ENCODE results near the gene DEFB127. TPM values are rescaled to one million over a fixed set of nuclear protein-coding genes. Genes with fewer than 3 reads are reported as not detected.
"Not testable (repeated sequence)": the region's sequence is repeated elsewhere in the genome, so short reads cannot be mapped to it uniquely, and the experiment has no call there.

Gene DEFB127, protein sequence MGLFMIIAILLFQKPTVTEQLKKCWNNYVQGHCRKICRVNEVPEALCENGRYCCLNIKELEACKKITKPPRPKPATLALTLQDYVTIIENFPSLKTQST
- total RNA-seq (2014; rRNA removed; shearing (Covaris generic)) (not detected in 2 replicates), polyA plus RNA-seq (2016; fragmentation: Nextera tagmentation; extraction: Ambion mirVana) (not detected in 2 replicates)

GRCh38 chr20:157154-157553, at the start of gene DEFB127:
TSS of gene DEFB127 (plus strand) at chr20:157454. CDS start at chr20:157545, 91 bp downstream.
- H4K20me1 ChIP-seq (ENCODE audit: insufficient read depth) = no peaks in the 10 kb centered on the region
- in situ Hi-C loops (cut with MboI) = no loop called here
- H3K4me3 ChIP-seq = no peak within 1 kb of the TSS
- H3K4me2 ChIP-seq (ENCODE audit: unreplicated experiment) = no peak within 1 kb of the TSS
- no peak within 1 kb of the TSS for H3K27ac ChIP-seq
- no peaks in the 10 kb centered on the region for H3K79me2 ChIP-seq (ENCODE audit: insufficient read depth)
- H3K27me3 ChIP-seq (replicated peaks; ENCODE audit: insufficient read depth) = no peaks in the 10 kb centered on the region; the same call in 1 of the 2 replicates
- DNase-seq = no peak
- no peak for TF ChIP-seq EZH2 (IDR thresholded peaks at IDR 0.05; ENCODE audit: insufficient read depth, poor library complexity, severe bottlenecking)
- no peak for TF ChIP-seq EZH2phosphoT487 (IDR thresholded peaks at IDR 0.05; ENCODE audit: insufficient read depth, low read depth)
- no peak within 1 kb of the TSS for H2AFZ ChIP-seq
- no peaks in the 10 kb centered on the region for H3K9me3 ChIP-seq (ENCODE audit: low read depth)
- H3K4me1 ChIP-seq (ENCODE audit: insufficient read depth) = no peaks in the 10 kb centered on the region
- no peaks in the 10 kb centered on the region for H3K36me3 ChIP-seq (ENCODE audit: low read depth)
- no peaks in the 10 kb centered on the region for H3K9me2 ChIP-seq (ENCODE audit: insufficient read depth)
- H3K9ac ChIP-seq = no peak within 1 kb of the TSS
- WGBS, 2 experiments (ENCODE audit: low coverage in 1 of 2, low lambda C conversion rate in 2 of 2, missing lambda C conversion rate in 2 of 2) = 51 to 56% methylated on average over 5 of the region's 5 CpGs
- no peaks in the 10 kb centered on the region for H3F3A ChIP-seq (ENCODE audit: insufficient read depth)

GRCh38 chr20:112396-112795, 44.9 kb upstream of the DEFB127 start:
- Histone ChIP-seq H3K9ac (no peak overlapping the region), H3K27ac (no peak overlapping the region), H3K9me2 (ENCODE audit: insufficient read depth) (no peaks in the 10 kb centered on the region), H3K4me3 (no peak overlapping the region), H3K79me2 (ENCODE audit: insufficient read depth) (no peaks in the 10 kb centered on the region), H2AFZ (no peak overlapping the region), H3K4me2 (ENCODE audit: unreplicated experiment) (no peak overlapping the region), H3K36me3 (ENCODE audit: low read depth) (no peaks in the 10 kb centered on the region), H3K9me3 (ENCODE audit: low read depth) (no peaks in the 10 kb centered on the region), H3K4me1 (ENCODE audit: insufficient read depth) (no peaks in the 10 kb centered on the region), H3F3A (ENCODE audit: insufficient read depth) (no peaks in the 10 kb centered on the region), H4K20me1 (ENCODE audit: insufficient read depth) (no peaks in the 10 kb centered on the region), H3K27me3 (replicated peaks; ENCODE audit: insufficient read depth) (no peaks in the 10 kb centered on the region)
- in situ Hi-C loops (cut with MboI) = no loop called here
- DNase-seq = no peak
- TF ChIP-seq EZH2phosphoT487 (IDR thresholded peaks at IDR 0.05; ENCODE audit: insufficient read depth, low read depth) = no peak
- TF ChIP-seq EZH2 (IDR thresholded peaks at IDR 0.05; ENCODE audit: insufficient read depth, poor library complexity, severe bottlenecking) = no peak

DNA sequence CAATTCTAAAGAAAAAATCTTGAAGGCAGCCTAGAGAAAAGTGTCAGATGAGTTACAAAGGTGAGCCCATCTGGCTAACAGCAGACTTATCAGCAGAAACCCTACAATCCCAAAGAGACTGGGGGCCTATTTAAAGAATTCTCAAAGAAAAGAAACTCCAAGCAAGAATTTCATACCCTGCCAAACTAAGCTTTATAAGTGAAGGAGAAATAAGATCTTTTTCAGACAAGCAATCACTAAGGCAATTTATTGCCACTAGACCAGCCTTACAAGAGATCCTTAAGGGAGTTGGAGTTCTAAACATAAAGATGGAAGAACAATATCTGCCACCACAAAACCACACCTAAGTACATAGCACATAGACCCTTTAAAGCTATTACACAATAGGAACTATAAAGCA, 39.7 kb upstream of the DEFB127 start:
- H3K9ac ChIP-seq = no peak overlapping the region
- no peaks in the 10 kb centered on the region for H3K4me1 ChIP-seq (ENCODE audit: insufficient read depth)
- H3K9me2 ChIP-seq (ENCODE audit: insufficient read depth) = no peaks in the 10 kb centered on the region
- in situ Hi-C loops (cut with MboI) = no loop called here
- TF ChIP-seq EZH2 (IDR thresholded peaks at IDR 0.05; ENCODE audit: insufficient read depth, poor library complexity, severe bottlenecking) (no peak), EZH2phosphoT487 (IDR thresholded peaks at IDR 0.05; ENCODE audit: insufficient read depth, low read depth) (no peak)
- no peak overlapping the region for H2AFZ ChIP-seq
- no peak overlapping the region for H3K27ac ChIP-seq
- H3F3A ChIP-seq (ENCODE audit: insufficient read depth) = no peaks in the 10 kb centered on the region
- no peaks in the 10 kb centered on the region for H3K79me2 ChIP-seq (ENCODE audit: insufficient read depth)
- H3K27me3 ChIP-seq (replicated peaks; ENCODE audit: insufficient read depth) = no peaks in the 10 kb centered on the region
- no peaks in the 10 kb centered on the region for H4K20me1 ChIP-seq (ENCODE audit: insufficient read depth)
- no peaks in the 10 kb centered on the region for H3K9me3 ChIP-seq (ENCODE audit: low read depth)
- H3K36me3 ChIP-seq (ENCODE audit: low read depth) = no peaks in the 10 kb centered on the region
- no peak overlapping the region for H3K4me3 ChIP-seq
- no peak overlapping the region for H3K4me2 ChIP-seq (ENCODE audit: unreplicated experiment)
- DNase-seq = no peak

DNA sequence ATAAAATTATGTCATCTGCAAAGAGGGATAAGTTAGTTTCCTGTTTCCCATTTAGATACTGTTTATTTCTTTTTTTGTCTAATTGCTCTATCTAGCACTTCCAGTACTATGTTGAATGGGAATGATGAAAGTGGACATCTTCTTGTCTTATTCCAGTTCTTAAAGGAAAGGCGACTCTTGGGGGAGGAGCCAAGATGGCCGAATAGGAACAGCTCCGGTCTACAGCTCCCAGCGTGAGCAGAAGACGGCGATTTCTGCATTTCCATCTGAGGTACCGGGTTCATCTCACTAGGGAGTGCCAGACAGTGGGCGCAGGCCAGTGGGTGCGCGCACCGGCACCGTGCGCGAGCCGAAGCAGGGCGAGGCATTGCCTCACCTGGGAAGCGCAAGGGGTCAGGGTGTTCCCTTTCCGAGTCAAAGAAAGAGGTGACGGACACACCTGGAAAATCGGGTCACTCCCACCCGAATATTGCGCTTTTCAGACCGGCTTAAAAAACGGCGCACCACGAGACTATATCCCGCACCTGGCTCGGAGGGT, 27.4 kb upstream of the DEFB127 start:
- H3K9me3 ChIP-seq (ENCODE audit: low read depth); H3K4me2 ChIP-seq (ENCODE audit: unreplicated experiment); H3K9ac ChIP-seq; in situ Hi-C loops (cut with MboI); H3K27ac ChIP-seq; H2AFZ ChIP-seq; H3K36me3 ChIP-seq (ENCODE audit: low read depth); DNase-seq; H3K79me2 ChIP-seq (ENCODE audit: insufficient read depth); H3K9me2 ChIP-seq (ENCODE audit: insufficient read depth); H3K4me3 ChIP-seq; H3K4me1 ChIP-seq (ENCODE audit: insufficient read depth); H4K20me1 ChIP-seq (ENCODE audit: insufficient read depth); H3K27me3 ChIP-seq (replicated peaks; ENCODE audit: insufficient read depth); H3F3A ChIP-seq (ENCODE audit: insufficient read depth): not testable (repeated sequence)
- 69 to 77% methylated on average over 23 to 25 of the region's 28 CpGs for WGBS, 2 experiments (ENCODE audit: low coverage in 1 of 2, low lambda C conversion rate in 2 of 2, missing lambda C conversion rate in 2 of 2)
